ENCODE data around the gene AKAP9.
"Not testable (repeated sequence)": the region's sequence is repeated elsewhere in the genome, so short reads cannot be mapped to it uniquely, and the experiment has no call there.

Gene AKAP9

GRCh38 chr7:91918356-91918755 is 22.3 kb upstream of the AKAP9 start:
- TF ChIP-seq CTCF (IDR thresholded peaks at IDR 0.05; ENCODE audit: control insufficient read depth, insufficient read depth, low read depth, low read length, missing control alignments): no peak
- DNase-seq (ENCODE audit: low read depth): no peak
- no peak overlapping the region for H3K4me3 ChIP-seq (ENCODE audit: control insufficient read depth, low read depth, low read length)

GRCh38 chr7:91922857-91923256 is 17.8 kb upstream of the AKAP9 start:
- TF ChIP-seq CTCF (IDR thresholded peaks at IDR 0.05; ENCODE audit: control insufficient read depth, insufficient read depth, low read depth, low read length, missing control alignments): no peak
- no peak overlapping the region for H3K4me3 ChIP-seq (ENCODE audit: control insufficient read depth, low read depth, low read length)
- no peak for DNase-seq (ENCODE audit: low read depth)

GRCh38 chr7:91927912-91928311 is 12.8 kb upstream of the AKAP9 start:
- no peak for DNase-seq (ENCODE audit: low read depth)
- H3K4me3 ChIP-seq (ENCODE audit: control insufficient read depth, low read depth, low read length): no peak overlapping the region
- no peak for TF ChIP-seq CTCF (IDR thresholded peaks at IDR 0.05; ENCODE audit: control insufficient read depth, insufficient read depth, low read depth, low read length, missing control alignments)

- TF ChIP-seq CTCF (IDR thresholded peaks at IDR 0.05; ENCODE audit: control insufficient read depth, insufficient read depth, low read depth, low read length, missing control alignments): no peak
- no peak overlapping the region for H3K4me3 ChIP-seq (ENCODE audit: control insufficient read depth, low read depth, low read length)
- no peak for DNase-seq (ENCODE audit: low read depth)
These were observed 11.2 kb upstream of the AKAP9 start for GRCh38 chr7:91929463-91929862.

- peak overlapping the region; percentile 88 for H3K4me3 ChIP-seq (ENCODE audit: control insufficient read depth, low read depth, low read length)
- TF ChIP-seq CTCF (IDR thresholded peaks at IDR 0.05; ENCODE audit: control insufficient read depth, insufficient read depth, low read depth, low read length, missing control alignments): no peak
- DNase-seq (ENCODE audit: low read depth): no peak
These were observed 491 bp upstream of the AKAP9 start for GRCh38 chr7:91940171-91940570.

- no peak for TF ChIP-seq CTCF (IDR thresholded peaks at IDR 0.05; ENCODE audit: control insufficient read depth, insufficient read depth, low read depth, low read length, missing control alignments)
- DNase-seq (ENCODE audit: low read depth): no peak
- H3K4me3 ChIP-seq (ENCODE audit: control insufficient read depth, low read depth, low read length): peak overlapping the region; percentile 88
These were observed 788 bp downstream of the AKAP9 start for GRCh38 chr7:91941450-91941849.

- no peak for DNase-seq (ENCODE audit: low read depth)
- no peak overlapping the region for H3K4me3 ChIP-seq (ENCODE audit: control insufficient read depth, low read depth, low read length)
- TF ChIP-seq CTCF (IDR thresholded peaks at IDR 0.05; ENCODE audit: control insufficient read depth, insufficient read depth, low read depth, low read length, missing control alignments): no peak
These were observed 1.6 kb downstream of the AKAP9 start for GRCh38 chr7:91942312-91942711.

- not testable (repeated sequence) for H3K4me3 ChIP-seq (ENCODE audit: control insufficient read depth, low read depth, low read length); DNase-seq (ENCODE audit: low read depth)
These were observed 4.3 kb downstream of the AKAP9 start for GRCh38 chr7:91944970-91945369.

All from AG09309 (cell line).